Ramos (cell line): Measurements from ENCODE around the gene CLDN10.
"Not testable (repeated sequence)": the region's sequence is repeated elsewhere in the genome, so short reads cannot be mapped to it uniquely, and the experiment has no call there.

Source experiments
- in situ Hi-C: fragments of 300-500 bp; cut with MboI; formaldehyde crosslinking; loops from one replicate; pipeline ENCODE4 v1.14.3; 2022; ENCODE audit warnings: low sequenced_read_pairs; ENCODE audit not compliant: unreplicated experiment

CLDN10 gene

GRCh38 chr13:95552539-95553441, at the start of gene CLDN10:
Gene CLDN10, plus strand, starts transcription at chr13:95552720. Its CDS starts 34 bp downstream, at chr13:95552754.
- in situ Hi-C loops, result no loop called here

DNA sequence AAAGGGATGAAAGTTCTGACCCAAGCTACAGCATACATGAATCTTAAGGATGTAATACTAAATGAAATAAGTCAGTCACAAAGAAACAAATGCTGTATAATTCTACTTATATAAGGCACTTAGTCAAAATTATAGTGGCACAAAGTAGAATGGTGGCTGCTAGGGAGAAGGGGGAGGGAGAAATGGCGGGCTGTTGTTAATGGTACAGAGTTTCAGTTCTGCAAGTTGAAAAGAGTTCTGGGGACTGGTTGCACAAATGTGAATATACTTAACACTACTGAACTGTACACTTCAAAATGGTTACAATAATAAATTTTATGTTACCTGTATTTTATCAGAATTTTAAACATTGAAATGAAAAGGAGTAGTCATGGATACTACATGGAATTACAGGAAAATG, 48.9 kb upstream of the CLDN10 start:
- in situ Hi-C loops, result no loop called here

- in situ Hi-C loops, result no loop called here
Measured at GRCh38 chr13:95505265-95505664, 47.3 kb upstream of the CLDN10 start.

GRCh38 chr13:95505986-95506385, 46.5 kb upstream of the CLDN10 start:
- in situ Hi-C loops, result no loop called here

- in situ Hi-C loops, result no loop called here
Measured at GRCh38 chr13:95507991-95508390, 44.5 kb upstream of the CLDN10 start.

GRCh38 chr13:95508996-95509395, 43.5 kb upstream of the CLDN10 start:
- in situ Hi-C loops, result no loop called here

DNA sequence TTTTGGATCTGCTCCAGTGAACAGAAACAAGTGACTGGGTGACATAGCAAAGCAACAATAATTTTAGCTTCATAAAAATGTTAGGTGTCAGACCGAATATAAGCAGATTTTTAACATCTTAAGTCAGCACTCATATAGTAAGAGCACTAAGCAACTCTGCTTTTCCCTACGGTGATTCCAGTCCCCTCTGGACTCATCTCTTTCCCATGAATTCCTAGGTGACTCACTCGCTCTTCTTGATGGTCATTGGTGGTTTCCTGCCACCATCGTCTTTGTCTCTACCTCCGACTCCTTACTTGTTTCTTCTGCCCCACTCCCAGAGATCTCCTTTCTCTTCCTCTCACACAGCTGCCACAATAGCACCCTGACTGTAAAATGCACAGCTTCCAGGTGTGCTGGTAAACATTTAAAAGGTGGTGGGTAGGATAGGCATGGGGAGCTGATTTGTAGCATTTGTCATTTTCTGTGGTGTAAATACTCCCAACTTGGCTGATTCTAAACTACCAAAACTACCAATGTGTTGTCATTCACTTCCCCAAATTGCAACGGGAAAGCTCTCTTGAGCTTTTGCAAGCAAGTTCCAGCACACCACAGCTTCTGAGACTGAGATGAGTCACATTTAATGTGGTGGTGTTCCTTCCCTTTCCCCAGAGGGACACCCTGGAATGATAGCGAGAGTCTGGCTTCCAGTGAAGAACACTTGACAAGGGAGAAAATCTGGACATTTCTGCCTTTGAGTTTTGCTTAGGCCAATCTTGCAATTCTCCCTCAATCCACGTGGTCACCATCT, 42.8 kb upstream of the CLDN10 start:
- in situ Hi-C loops, result no loop called here

- in situ Hi-C loops, result no loop called here
Measured at GRCh38 chr13:95510950-95511349, 41.6 kb upstream of the CLDN10 start.

DNA sequence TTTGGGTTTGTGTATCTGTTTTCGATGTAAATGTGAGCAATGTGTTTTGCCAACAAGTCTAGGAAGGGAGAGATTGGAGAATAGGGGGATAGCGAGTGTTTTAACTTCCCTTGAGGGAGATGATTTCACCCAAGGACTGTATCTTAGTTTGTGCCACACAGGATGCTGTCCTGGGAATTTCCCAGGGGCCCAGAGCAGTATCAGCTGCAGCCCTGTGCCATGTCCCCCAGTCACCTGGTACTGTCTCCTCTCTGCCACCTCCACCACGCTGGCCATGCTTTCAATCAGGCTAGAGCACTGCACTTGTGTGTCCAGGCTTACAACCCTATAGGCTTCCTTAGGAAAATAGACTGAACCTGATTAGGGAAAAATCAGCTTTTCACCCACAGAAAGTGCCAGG, 40.1 kb upstream of the CLDN10 start:
- in situ Hi-C loops, result no loop called here

DNA sequence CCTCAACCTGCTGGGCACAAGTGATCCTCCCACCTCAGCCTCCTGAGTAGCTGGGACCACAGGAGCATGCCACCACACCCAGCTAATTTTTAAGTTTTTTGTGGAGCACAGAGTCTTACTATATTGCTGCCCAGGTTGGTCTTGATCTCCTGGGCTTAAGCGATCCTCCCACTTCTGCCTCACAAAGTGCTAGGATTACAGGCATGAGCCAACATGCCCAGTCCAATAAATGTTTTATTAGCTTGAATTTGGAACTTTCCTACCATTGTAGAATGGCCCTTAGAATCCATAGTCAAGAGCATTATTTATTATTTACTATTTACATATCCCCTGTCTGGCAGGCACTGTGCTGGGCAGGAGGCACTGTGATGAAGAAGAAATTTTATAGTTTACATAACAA, 39.6 kb upstream of the CLDN10 start:
- in situ Hi-C loops, result no loop called here

GRCh38 chr13:95515606-95516005, 36.9 kb upstream of the CLDN10 start:
- in situ Hi-C loops, result not testable (repeated sequence)

GRCh38 chr13:95516021-95516420, 36.5 kb upstream of the CLDN10 start:
- in situ Hi-C loops, result no loop called here

- in situ Hi-C loops, result no loop called here
Measured at GRCh38 chr13:95516492-95516891, 36.0 kb upstream of the CLDN10 start.

DNA sequence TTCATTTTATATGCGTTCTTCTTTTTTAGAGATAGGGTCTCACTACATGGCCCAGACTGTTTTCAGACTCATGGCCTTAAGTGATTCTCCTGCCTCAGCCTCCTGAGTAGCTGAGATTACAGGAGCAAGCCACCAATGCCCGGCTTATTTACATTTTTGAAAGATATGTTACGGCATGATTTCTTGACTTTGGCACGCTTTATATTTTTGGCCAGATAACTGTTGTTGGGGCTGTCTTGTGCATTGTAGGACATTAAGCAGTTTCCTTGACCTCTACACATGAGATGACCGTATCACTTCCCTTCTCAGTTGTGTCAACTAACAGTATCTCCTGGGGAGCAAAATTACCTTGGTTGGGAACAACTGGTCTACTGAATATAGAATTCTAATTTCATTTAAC, 28.9 kb upstream of the CLDN10 start:
- in situ Hi-C loops, result no loop called here

DNA sequence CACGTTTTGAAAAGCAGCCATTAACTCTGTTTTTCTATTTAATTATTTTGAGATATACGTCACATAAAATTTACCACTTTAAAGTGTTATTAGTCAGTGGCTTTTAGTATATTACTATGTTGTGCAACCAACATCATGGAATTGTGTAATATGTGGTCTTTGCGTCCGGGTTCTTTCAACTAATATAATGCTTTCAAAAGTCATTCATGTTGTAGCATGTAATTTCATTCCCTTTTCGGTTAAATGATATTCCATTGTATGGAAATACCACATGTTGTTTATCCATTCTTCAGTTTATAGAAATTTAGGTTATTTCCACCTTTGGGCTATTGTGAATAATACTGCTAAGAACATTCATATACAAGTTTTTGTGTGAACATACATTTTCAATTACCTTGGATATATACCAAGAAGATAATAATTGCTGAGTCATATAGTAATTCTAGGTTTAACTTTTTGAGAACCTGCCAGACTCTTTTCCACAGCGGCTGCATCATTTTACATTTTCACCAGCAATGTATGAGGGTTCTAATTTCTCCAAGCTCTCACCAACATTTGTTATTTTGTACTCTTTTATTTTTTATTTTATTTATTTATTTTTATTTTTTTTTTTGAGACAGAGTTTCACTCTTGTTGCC, 28.1 kb upstream of the CLDN10 start:
- in situ Hi-C loops, result no loop called here

DNA sequence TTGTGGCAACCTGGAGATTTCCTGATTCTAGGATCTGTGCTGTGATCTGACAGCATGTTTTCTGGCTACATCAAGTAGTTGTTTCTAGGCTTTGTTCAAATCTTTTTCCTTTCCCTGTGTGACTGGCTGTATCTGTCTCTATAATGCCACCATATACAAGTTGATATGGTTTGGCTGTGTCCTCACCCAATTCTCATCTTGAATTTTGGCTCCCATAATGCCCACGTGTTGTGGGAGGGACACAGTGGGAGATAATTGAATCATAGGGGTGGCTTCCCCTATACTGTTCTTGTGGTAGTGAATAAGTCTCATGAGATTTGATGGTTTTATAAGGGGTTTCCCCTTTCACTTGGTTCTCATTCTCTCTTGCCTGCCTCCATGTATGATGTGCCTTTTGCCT, 24.6 kb upstream of the CLDN10 start:
- in situ Hi-C loops, result no loop called here

DNA sequence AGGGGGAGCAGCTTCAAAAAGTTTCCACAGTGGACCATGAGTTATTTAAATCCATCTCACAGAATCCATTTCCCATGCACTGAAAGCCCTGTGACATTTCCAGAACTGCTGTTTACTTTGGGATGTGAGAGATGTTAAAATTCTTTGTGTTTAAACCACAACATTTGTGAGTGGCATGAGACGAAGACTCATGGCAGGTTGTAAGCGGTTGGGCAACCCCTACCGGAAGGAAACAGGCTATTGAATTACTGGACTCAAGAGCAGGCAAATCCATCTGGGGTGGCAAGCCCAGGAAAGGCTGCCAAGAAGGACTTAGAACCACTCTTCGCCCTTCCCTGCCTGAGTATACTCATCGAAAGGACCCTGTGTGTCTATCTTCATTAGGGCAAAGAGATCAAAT, 22.3 kb upstream of the CLDN10 start:
- in situ Hi-C loops, result loop anchor here (10.0 kb wide), 1 partner anchor 305 kb away; no protein-coding TSS in a partner anchor

DNA sequence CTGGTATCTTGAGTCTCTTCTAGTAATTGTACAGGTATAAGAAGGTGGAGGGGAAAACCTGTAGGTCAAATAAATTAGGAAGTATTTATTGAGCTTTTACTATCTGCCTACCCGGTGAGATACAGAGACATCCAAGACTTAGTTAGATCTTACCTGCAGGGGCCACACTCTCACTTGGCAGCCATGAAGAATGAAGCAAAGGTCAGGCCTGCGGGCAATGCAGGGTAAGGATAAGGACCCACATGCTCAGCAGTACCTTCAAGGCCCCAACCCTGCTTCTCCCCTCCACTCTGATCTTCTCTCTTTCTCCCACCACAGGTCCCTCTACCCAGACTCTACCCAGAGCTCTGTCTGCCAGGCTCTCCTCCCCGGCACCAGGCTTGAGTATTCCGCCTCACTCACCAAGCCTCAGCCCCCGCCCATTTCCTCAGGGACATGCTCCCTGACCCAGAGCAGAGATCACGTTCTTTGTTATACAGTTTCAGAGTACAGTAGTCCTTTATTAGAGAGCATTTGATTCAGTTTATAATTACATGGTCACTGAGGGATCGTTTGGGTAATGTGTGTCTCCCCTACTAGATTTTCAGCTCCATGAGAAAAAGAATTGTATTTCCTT, 18.9 kb upstream of the CLDN10 start:
- in situ Hi-C loops, result loop anchor here (10.0 kb wide), 1 partner anchor 301 kb away; no protein-coding TSS in a partner anchor

DNA sequence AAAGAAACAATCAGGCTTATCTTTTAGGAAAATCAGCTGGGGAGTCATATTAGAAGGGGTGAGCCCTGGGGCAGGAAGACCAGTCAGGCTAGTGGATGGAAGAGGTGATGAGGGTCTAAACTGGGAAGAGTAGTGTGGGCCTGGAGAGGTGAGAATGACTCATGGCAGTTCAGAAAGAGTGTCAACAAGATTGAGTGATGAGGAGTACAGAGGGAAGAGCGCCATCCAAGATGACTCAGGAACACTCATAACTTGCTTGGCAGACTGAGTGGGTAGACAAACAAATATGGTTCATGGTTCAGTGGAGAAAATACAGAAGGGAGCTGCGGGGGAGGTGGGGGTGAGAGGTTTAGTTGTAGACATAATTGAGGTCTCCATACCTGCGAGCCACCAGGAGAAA, 17.3 kb upstream of the CLDN10 start:
- in situ Hi-C loops, result loop anchor here (10.0 kb wide), 1 partner anchor 300 kb away; no protein-coding TSS in a partner anchor

DNA sequence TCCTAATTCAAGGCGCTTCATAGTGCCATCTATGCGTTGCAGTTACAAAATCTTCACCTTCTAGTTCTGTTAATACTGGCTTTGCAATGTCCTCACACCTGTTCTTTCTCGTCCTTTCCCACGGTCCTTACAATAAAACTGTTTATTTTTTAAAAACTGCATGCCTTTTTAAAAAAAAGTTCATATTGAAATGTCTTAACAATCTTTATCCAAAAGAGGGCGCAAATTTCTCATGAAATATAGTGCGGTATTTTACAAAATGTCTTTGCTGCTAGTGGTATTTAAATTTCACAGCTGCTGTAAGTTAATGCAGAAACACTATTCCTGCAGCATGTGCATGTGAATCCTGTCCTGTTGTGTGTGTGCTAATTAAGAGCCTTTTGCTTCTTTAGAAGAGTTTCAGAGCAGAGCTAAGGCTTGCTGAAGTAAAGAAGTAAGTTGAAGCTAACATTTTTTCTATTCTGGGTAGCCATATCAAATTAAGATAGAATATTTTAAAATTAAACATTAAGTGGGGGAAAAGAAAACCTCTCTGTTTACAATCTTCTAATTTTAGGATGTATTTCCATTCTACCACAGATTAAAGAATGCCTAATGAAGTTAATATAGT, 15.8 kb upstream of the CLDN10 start:
- in situ Hi-C loops, result loop anchor here (10.0 kb wide), 1 partner anchor 298 kb away; no protein-coding TSS in a partner anchor
